PC-3 (cell line): ENCODE measurements around the gene MAU2. TPM values are rescaled to one million over a fixed set of nuclear protein-coding genes. Genes with fewer than 3 reads are reported as not detected.

Experiments
- ATAC-seq: fragments of 200-7000 bp; cut with Tn5 transposase; 2 replicates; pipeline ENCODE4 v1.9.1; 2020; ENCODE audit warnings: mild to moderate bottlenecking, moderate library complexity
- BruUV-seq: library from RNA; stranded (reverse); fragments of 400-500 nt; replicated peaks from 2 replicates; lab custom pipeline; 2021; lab: Mats Ljungman, UMichigan
- CTCF ChIA-PET: fragments of 300-600 bp; sonication (Branson Sonifier 250); formaldehyde crosslinking; loops from one replicate; lab custom pipeline; 2022; ENCODE audit warnings: antibody characterized with exemption; lab: Charles Lee
- POLR2A ChIA-PET: fragments of 300-600 bp; sonication (Branson Sonifier 250); formaldehyde crosslinking; loops from one replicate; lab custom pipeline; 2022; ENCODE audit warnings: antibody characterized with exemption; ENCODE audit not compliant: unreplicated experiment; lab: Charles Lee
- DNase-seq: peaks from one replicate; pipeline ENCODE4 v3.0.0-alpha.2; 2015
- H2AFZ ChIP-seq: fragments of 300-600 bp; sonication (generic); 2 replicates; pipeline ENCODE4 v1.6.0; 2016; ENCODE audit warnings: antibody characterized with exemption, low read length
- H3F3A ChIP-seq: fragments of 300-600 bp; sonication (generic); one replicate; pipeline ENCODE4 v1.6.0; 2017; ENCODE audit warnings: antibody characterized with exemption, low read length, control low read depth, mild to moderate bottlenecking; ENCODE audit not compliant: unreplicated experiment
- H3K27ac ChIP-seq: fragments of 300-600 bp; sonication (generic); 2 replicates; pipeline ENCODE4 v1.5.1; 2016; ENCODE audit warnings: mild to moderate bottlenecking, low read length
- H3K27me3 ChIP-seq: fragments of 300-600 bp; sonication (generic); 2 replicates; pipeline ENCODE4 v1.6.1; 2016; ENCODE audit warnings: low read length, mixed read lengths
- H3K36me3 ChIP-seq: fragments of 300-600 bp; sonication (generic); 2 replicates; pipeline ENCODE4 v1.6.1; 2016; ENCODE audit warnings: low read depth, mixed run types, low read length, mixed read lengths
- H3K4me1 ChIP-seq: fragments of 300-600 bp; sonication (generic); 2 replicates; pipeline ENCODE4 v1.5.1; 2016; ENCODE audit warnings: low read length; ENCODE audit not compliant: insufficient read depth
- H3K4me2 ChIP-seq: fragments of 300-600 bp; sonication (generic); 2 replicates; pipeline ENCODE4 v1.6.0; 2016; ENCODE audit warnings: low read length
- H3K4me3 ChIP-seq: fragments of 300-600 bp; sonication (generic); 2 replicates; pipeline ENCODE4 v1.5.1; 2016; ENCODE audit warnings: mild to moderate bottlenecking, low read length, mixed read lengths
- H3K79me2 ChIP-seq: fragments of 300-600 bp; sonication (generic); 2 replicates; pipeline ENCODE4 v1.6.1; 2017; ENCODE audit warnings: low read length, mixed read lengths
- H3K9ac ChIP-seq: fragments of 300-600 bp; sonication (generic); 2 replicates; pipeline ENCODE4 v1.6.0; 2016; ENCODE audit warnings: mild to moderate bottlenecking, low read length
- H3K9me2 ChIP-seq: fragments of 300-600 bp; sonication (generic); replicated peaks from 2 replicates; pipeline ENCODE4 v1.6.1; 2016; ENCODE audit warnings: mixed run types, low read length, mixed read lengths
- H3K9me3 ChIP-seq: fragments of 300-600 bp; sonication (generic); 2 replicates; pipeline ENCODE4 v1.6.1; 2016; ENCODE audit warnings: low read length, mixed read lengths
- H4K20me1 ChIP-seq: fragments of 300-600 bp; sonication (generic); 2 replicates; pipeline ENCODE4 v1.6.1; 2016; ENCODE audit warnings: low read length, mixed read lengths
- CTCF ChIP-seq: fragments of 300-600 bp; sonication (generic); conservative IDR thresholded peaks from 2 replicates; pipeline ENCODE4 v1.5.1; 2017; ENCODE audit warnings: antibody characterized with exemption, low read depth, mild to moderate bottlenecking, low read length
- EZH2 ChIP-seq: fragments of 300-600 bp; sonication (generic); IDR thresholded peaks from one replicate; pipeline ENCODE4 v1.6.1; 2017; ENCODE audit warnings: antibody characterized with exemption, mild to moderate bottlenecking, low read length; ENCODE audit not compliant: unreplicated experiment
- EZH2phosphoT487 ChIP-seq: fragments of 300-600 bp; sonication (generic); IDR thresholded peaks from 2 replicates; pipeline ENCODE4 v1.6.1; 2018; ENCODE audit warnings: mild to moderate bottlenecking, antibody characterized with exemption, low read length, borderline replicate concordance
- intact Hi-C: fragments of 100-400 bp; cut with micrococcal nuclease; formaldehyde crosslinking; loops from 2 replicates; pipeline ENCODE4 v1.9.0; 2023
- total RNA-seq: library from RNA; depleted of rRNA; stranded (reverse); fragments of >200 nt; gene quantifications from 2 replicates; pipeline ENCODE4 v1.2.3, GENCODE V29; 2014

The MAU2 gene
- total RNA-seq, 1 experiment from 2014 or later: 32.6 TPM

GRCh38 chr19:19276851-19277250 lies 43.8 kb upstream of the MAU2 start:
- Histone ChIP-seq H3K9me2 (no peaks in the 10 kb centered on the region), H3K27ac (no peak overlapping the region), H3K36me3 (peaks cover 11% of the 10 kb centered on the region), H3K9me3 (no peaks in the 10 kb centered on the region), H3K4me2 (no peak overlapping the region), H3K4me1 (no peaks in the 10 kb centered on the region), H3F3A (no peaks in the 10 kb centered on the region), H3K4me3 (no peak overlapping the region), H2AFZ (no peak overlapping the region), H3K27me3 (no peaks in the 10 kb centered on the region), H3K79me2 (no peaks in the 10 kb centered on the region), H3K9ac (no peak overlapping the region), H4K20me1 (no peaks in the 10 kb centered on the region)
- intact Hi-C loops: no loop called here
- BruUV-seq: no TSS peak
- DNase-seq: no peak
- CTCF ChIA-PET: no interaction called here
- no peak for ATAC-seq
- TF ChIP-seq CTCF: no peak
- POLR2A ChIA-PET: no interaction called here

DNA sequence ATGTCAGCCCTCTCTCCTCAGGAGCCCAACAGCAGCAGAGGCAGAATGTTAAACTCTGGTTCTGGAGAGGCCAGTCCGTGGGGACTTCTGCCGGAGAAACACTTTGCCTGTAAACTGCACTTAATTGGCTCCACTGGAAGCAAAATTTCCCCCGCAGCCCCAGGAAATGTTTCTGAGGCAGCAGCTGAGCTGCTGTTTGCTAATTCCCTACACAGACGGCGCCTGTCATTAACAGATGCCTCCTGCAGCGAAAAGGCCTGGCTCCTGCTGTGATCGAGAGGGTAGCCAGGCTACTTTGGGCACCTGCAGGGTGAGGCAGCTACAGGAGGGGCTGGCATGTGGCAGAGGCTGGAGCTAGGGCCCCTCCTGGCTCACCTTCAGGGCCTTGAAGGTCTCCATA lies 42.3 kb upstream of the MAU2 start:
- Histone ChIP-seq H3K27ac (no peak overlapping the region), H3K27me3 (no peaks in the 10 kb centered on the region), H3F3A (no peaks in the 10 kb centered on the region), H3K4me1 (no peaks in the 10 kb centered on the region), H4K20me1 (no peaks in the 10 kb centered on the region), H3K36me3 (peaks cover 16% of the 10 kb centered on the region), H3K9me2 (no peaks in the 10 kb centered on the region), H3K79me2 (no peaks in the 10 kb centered on the region), H3K9ac (no peak overlapping the region), H3K9me3 (no peaks in the 10 kb centered on the region), H3K4me3 (no peak overlapping the region), H3K4me2 (no peak overlapping the region), H2AFZ (no peak overlapping the region)
- POLR2A ChIA-PET: no interaction called here
- no TSS peak for BruUV-seq
- DNase-seq (no peak), ATAC-seq (no peak)
- TF ChIP-seq CTCF (no peak), EZH2phosphoT487 (no peak), EZH2 (no peak)
- CTCF ChIA-PET: no interaction called here
- intact Hi-C loops: no loop called here

GRCh38 chr19:19279062-19279612 lies 41.5 kb upstream of the MAU2 start:
- Histone ChIP-seq H3K27me3 (no peaks in the 10 kb centered on the region), H4K20me1 (no peaks in the 10 kb centered on the region), H3K9me2 (no peaks in the 10 kb centered on the region), H3K79me2 (no peaks in the 10 kb centered on the region), H3K36me3 (peaks cover 20% of the 10 kb centered on the region), H3K9ac (no peak overlapping the region), H3K4me1 (no peaks in the 10 kb centered on the region), H3F3A (no peaks in the 10 kb centered on the region), H3K4me2 (no peak overlapping the region), H3K9me3 (no peaks in the 10 kb centered on the region), H2AFZ (no peak overlapping the region), H3K4me3 (no peak overlapping the region), H3K27ac (no peak overlapping the region)
- BruUV-seq: no TSS peak
- intact Hi-C loops: no loop called here
- no peak for ATAC-seq
- no peak for DNase-seq
- ChIA-PET CTCF (no interaction called here), POLR2A (no interaction called here)
- TF ChIP-seq CTCF (no peak), EZH2phosphoT487 (no peak), EZH2 (no peak)
